ENCODE measurements around the gene TLR8.
A peak's percentile ranks its signal among the peaks of the same experiment; 100 is the strongest.
"Not testable (repeated sequence)": the region's sequence is repeated elsewhere in the genome, so short reads cannot be mapped to it uniquely, and the experiment has no call there.

Gene TLR8

DNA sequence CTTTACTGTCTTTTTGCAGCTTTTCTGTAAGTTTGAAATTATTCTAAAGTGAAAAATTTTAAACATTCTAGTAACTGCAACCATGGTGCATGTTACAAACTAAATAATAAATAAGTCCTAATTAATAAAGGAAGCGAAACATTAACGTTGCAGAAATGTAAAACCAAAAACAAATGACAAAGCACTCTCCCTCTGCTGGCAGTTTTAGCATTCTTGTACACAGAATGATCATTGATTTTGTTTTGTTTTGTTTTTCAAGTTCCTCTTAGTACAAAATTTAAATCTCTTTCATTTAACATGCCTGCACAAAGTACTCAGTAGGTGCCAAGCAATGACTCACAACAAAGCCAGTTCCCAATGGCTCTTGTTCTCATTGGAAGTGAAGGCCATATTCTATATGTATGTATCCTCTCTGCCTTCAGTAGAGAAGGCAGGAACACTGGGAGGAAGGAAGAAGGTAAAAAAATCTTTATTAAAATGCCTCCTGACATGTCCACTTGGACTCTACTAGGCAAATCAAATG lies 54.8 kb downstream of the TLR8 start:
- Histone ChIP-seq H3K36me3 (ENCODE audit: control insufficient read depth in 2 of 2, insufficient read depth in 2 of 2, low read length in 2 of 2) (no peaks in the 10 kb centered on the region), H3K4me3 (ENCODE audit: low read length in 2 of 2) (no peak overlapping the region), H3K27me3 (ENCODE audit: control insufficient read depth in 2 of 2, insufficient read depth in 2 of 2, low read length in 2 of 2) (peaks cover 0 to 4% of the 10 kb centered on the region in 2 donors), H3K9ac (ENCODE audit: low read depth in 1 of 2, low read length in 2 of 2) (no peak overlapping the region), H3K9me3 (ENCODE audit: control insufficient read depth in 2 of 2, low read length in 2 of 2) (no peaks in the 10 kb centered on the region), H3K27ac (ENCODE audit: low read depth in 2 of 2, low read length in 2 of 2) (no peak overlapping the region), H3K4me1 (ENCODE audit: control insufficient read depth in 2 of 2, insufficient read depth in 2 of 2, low read length in 2 of 2) (peaks cover 5% of the 10 kb centered on the region in 2 donors)

- Histone ChIP-seq H3K9me3 (ENCODE audit: control insufficient read depth in 2 of 2, low read length in 2 of 2) (no peaks in the 10 kb centered on the region), H3K9ac (ENCODE audit: low read depth in 1 of 2, low read length in 2 of 2) (no peak overlapping the region), H3K27ac (ENCODE audit: low read depth in 2 of 2, low read length in 2 of 2) (no peak overlapping the region), H3K36me3 (ENCODE audit: control insufficient read depth in 2 of 2, insufficient read depth in 2 of 2, low read length in 2 of 2) (no peaks in the 10 kb centered on the region), H3K27me3 (ENCODE audit: control insufficient read depth in 2 of 2, insufficient read depth in 2 of 2, low read length in 2 of 2) (peaks cover 0 to 4% of the 10 kb centered on the region in 2 donors), H3K4me1 (ENCODE audit: control insufficient read depth in 2 of 2, insufficient read depth in 2 of 2, low read length in 2 of 2) (peaks cover 2 to 4% of the 10 kb centered on the region in 2 donors), H3K4me3 (ENCODE audit: low read length in 2 of 2) (no peak overlapping the region)
These were observed 55.7 kb downstream of the TLR8 start for GRCh38 chrX:12962041-12962504.

DNA sequence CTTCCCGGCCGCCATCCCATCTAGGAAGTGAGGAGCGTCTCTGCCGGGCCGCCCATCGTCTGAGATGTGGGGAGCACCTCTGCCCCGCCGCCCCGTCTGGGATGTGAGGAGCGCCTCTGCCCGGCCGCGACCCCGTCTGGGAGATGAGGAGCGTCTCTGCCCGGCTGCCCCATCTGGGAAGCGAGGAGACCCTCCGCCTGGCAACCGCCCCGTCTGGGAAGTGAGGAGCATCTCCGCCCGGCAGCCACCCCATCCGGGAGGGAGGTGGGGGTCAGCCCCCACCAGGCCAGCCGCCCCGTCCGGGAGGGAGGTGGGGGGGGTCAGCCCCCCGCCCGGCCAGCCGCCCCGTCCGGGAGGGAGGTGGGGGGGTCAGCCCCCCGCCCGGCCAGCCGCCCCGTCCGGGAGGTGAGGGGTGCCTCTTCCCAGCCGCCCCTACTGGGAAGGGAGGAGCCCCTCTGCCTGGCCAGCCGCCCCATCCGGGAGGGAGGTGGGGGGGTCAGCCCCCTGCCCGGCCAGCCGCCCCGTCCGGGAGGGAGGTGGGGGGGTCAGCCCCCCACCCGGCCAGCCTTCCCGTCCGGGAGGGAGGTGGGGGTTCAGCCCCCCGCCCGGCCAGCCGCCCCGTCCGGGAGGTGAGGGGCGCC lies 56.9 kb downstream of the TLR8 start:
- not testable (repeated sequence) for H3K27ac ChIP-seq (ENCODE audit: low read depth in 2 of 2, low read length in 2 of 2); H3K36me3 ChIP-seq (ENCODE audit: control insufficient read depth in 2 of 2, insufficient read depth in 2 of 2, low read length in 2 of 2); H3K4me3 ChIP-seq (ENCODE audit: low read length in 2 of 2); H3K9me3 ChIP-seq (ENCODE audit: control insufficient read depth in 2 of 2, low read length in 2 of 2); H3K4me1 ChIP-seq (ENCODE audit: control insufficient read depth in 2 of 2, insufficient read depth in 2 of 2, low read length in 2 of 2); H3K27me3 ChIP-seq (ENCODE audit: control insufficient read depth in 2 of 2, insufficient read depth in 2 of 2, low read length in 2 of 2); H3K9ac ChIP-seq (ENCODE audit: low read depth in 1 of 2, low read length in 2 of 2)

DNA sequence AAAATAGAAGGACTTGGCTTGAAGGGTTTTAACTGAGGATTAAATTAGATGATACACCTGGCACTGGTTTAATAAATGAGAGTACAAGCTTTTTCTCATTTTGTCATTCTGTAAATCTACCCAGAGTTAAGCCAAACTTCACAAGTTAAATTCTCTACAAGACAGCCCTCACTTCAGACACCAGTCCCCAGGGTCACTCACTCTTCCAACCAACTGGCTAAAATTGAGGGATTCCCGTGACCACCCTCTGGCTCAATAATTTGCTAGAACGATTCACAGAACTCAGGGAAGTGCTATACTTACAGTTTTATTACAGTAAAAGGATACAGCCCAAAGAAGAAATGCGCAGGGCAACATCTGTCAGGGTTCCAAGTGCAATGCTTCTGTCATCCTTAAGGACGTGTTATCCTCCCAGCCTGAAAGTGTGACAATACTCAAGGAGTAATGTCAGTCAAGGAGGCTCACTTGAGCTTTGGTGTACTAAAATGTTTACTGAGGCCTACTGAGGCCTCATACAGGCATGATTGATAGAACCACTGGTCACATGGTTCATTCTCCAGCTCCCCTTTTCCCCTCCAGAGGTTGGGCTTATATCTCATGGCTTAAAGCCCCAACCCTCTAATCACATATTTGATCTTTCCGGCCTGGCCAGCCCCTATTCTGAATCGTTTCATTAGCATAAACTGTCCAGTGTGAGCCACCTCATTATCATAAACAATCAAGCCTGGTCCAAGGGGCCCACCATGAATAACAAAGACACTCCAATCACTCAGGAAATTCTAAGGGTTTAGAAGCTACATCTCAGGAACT lies 58.9 kb downstream of the TLR8 start:
- Histone ChIP-seq H3K27ac (ENCODE audit: low read depth in 2 of 2, low read length in 2 of 2) (no peak overlapping the region), H3K4me3 (ENCODE audit: low read length in 2 of 2) (no peak overlapping the region), H3K27me3 (ENCODE audit: control insufficient read depth in 2 of 2, insufficient read depth in 2 of 2, low read length in 2 of 2) (peaks cover 0 to 4% of the 10 kb centered on the region in 2 donors), H3K9me3 (ENCODE audit: control insufficient read depth in 2 of 2, low read length in 2 of 2) (no peaks in the 10 kb centered on the region), H3K4me1 (ENCODE audit: control insufficient read depth in 2 of 2, insufficient read depth in 2 of 2, low read length in 2 of 2) (no peaks in the 10 kb centered on the region), H3K9ac (ENCODE audit: low read depth in 1 of 2, low read length in 2 of 2) (no peak overlapping the region), H3K36me3 (ENCODE audit: control insufficient read depth in 2 of 2, insufficient read depth in 2 of 2, low read length in 2 of 2) (no peaks in the 10 kb centered on the region)

GRCh38 chrX:12966151-12966550 lies 59.7 kb downstream of the TLR8 start:
- Histone ChIP-seq H3K27ac (ENCODE audit: low read depth in 2 of 2, low read length in 2 of 2) (no peak overlapping the region), H3K36me3 (ENCODE audit: control insufficient read depth in 2 of 2, insufficient read depth in 2 of 2, low read length in 2 of 2) (no peaks in the 10 kb centered on the region), H3K9ac (ENCODE audit: low read depth in 1 of 2, low read length in 2 of 2) (no peak overlapping the region), H3K4me3 (ENCODE audit: low read length in 2 of 2) (no peak overlapping the region), H3K9me3 (ENCODE audit: control insufficient read depth in 2 of 2, low read length in 2 of 2) (no peaks in the 10 kb centered on the region), H3K4me1 (ENCODE audit: control insufficient read depth in 2 of 2, insufficient read depth in 2 of 2, low read length in 2 of 2) (peaks cover 0 to 6% of the 10 kb centered on the region in 2 donors), H3K27me3 (ENCODE audit: control insufficient read depth in 2 of 2, insufficient read depth in 2 of 2, low read length in 2 of 2) (peaks cover 0 to 4% of the 10 kb centered on the region in 2 donors)

DNA sequence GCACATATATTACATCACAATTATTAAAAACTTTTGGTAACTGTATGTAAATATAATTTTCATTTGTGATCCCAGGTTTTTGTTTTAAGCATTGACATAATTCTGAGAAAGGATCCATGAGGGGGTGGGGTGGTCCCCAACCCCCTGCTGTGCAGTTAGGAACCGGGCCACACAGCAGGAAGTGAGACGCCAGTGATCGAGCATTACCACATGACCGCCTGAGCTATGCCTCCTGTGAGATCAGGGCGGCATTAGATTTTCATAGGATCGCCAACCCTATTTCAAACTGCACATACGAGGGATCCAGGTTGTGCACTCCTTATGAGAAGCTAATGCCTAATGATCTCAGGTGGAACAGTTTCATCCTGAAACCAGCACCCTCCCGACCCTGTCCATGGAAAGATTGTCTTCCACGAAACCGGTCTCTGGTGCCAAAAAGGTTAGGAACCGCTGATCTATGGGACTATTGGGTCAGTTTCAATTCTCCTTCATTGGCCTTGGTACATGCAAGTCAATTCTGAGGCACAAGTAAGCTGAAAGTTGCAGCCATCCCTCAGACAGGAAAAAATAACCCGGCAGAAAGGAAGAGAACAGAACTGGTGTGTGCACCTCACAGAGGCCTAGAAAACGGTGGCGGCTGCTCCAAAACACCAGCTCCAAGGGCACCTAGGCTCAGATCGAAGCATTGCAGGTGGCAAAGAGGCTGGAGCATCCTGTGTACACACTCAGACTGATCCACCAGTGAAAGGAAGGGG lies 61.5 kb downstream of the TLR8 start:
- Histone ChIP-seq H3K4me1 (ENCODE audit: control insufficient read depth in 2 of 2, insufficient read depth in 2 of 2, low read length in 2 of 2) (peaks cover 0 to 10% of the 10 kb centered on the region in 2 donors), H3K27me3 (ENCODE audit: control insufficient read depth in 2 of 2, insufficient read depth in 2 of 2, low read length in 2 of 2) (peaks cover 0 to 4% of the 10 kb centered on the region in 2 donors), H3K9ac (ENCODE audit: low read depth in 1 of 2, low read length in 2 of 2) (no peak overlapping the region), H3K36me3 (ENCODE audit: control insufficient read depth in 2 of 2, insufficient read depth in 2 of 2, low read length in 2 of 2) (no peaks in the 10 kb centered on the region), H3K4me3 (ENCODE audit: low read length in 2 of 2) (no peak overlapping the region), H3K27ac (ENCODE audit: low read depth in 2 of 2, low read length in 2 of 2) (peak overlapping the region; percentile 14 to 52), H3K9me3 (ENCODE audit: control insufficient read depth in 2 of 2, low read length in 2 of 2) (no peaks in the 10 kb centered on the region)

DNA sequence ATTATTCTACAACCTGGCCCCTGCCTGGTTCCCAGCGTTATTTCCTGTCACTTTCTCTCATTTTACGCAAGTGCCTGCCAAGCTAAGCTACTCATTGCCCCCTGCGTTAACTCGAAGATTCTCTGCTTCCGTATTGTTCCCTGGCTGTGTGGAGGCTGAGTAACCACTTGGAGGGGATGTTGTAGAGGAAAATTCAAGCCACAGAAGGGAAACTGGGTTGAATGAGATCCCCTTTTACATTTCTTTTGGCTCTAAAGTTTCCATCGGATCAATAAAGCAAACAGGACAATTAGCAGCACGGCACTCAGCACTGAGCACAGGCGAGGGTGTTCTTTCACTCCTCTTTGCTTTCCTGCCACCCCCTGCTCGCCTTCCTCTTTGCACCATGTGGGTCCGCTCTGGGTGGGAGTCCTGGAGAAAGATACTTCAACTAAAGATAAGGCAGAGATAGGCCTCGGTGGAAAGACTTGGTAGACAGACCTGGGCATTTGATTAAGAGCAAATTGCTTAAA lies 64.3 kb downstream of the TLR8 start:
- peaks cover 0 to 4% of the 10 kb centered on the region in 2 donors for H3K36me3 ChIP-seq (ENCODE audit: control insufficient read depth in 2 of 2, insufficient read depth in 2 of 2, low read length in 2 of 2)
- peaks cover 0 to 20% of the 10 kb centered on the region in 2 donors for H3K4me1 ChIP-seq (ENCODE audit: control insufficient read depth in 2 of 2, insufficient read depth in 2 of 2, low read length in 2 of 2)
- H3K4me3 ChIP-seq (ENCODE audit: low read length in 2 of 2): peak overlapping the region in 1 of 2 donors; percentile 27
- no peaks in the 10 kb centered on the region for H3K27me3 ChIP-seq (ENCODE audit: control insufficient read depth in 2 of 2, insufficient read depth in 2 of 2, low read length in 2 of 2)
- H3K9me3 ChIP-seq (ENCODE audit: control insufficient read depth in 2 of 2, low read length in 2 of 2): no peaks in the 10 kb centered on the region
- H3K27ac ChIP-seq (ENCODE audit: low read depth in 2 of 2, low read length in 2 of 2): peak overlapping the region; percentile 74 to 77
- peak overlapping the region; percentile 38 to 46 for H3K9ac ChIP-seq (ENCODE audit: low read depth in 1 of 2, low read length in 2 of 2)

GRCh38 chrX:12971282-12972003 lies 65.0 kb downstream of the TLR8 start:
- Histone ChIP-seq H3K4me3 (ENCODE audit: low read length in 2 of 2) (peak overlapping the region in 1 of 2 donors; percentile 28), H3K9me3 (ENCODE audit: control insufficient read depth in 2 of 2, low read length in 2 of 2) (no peaks in the 10 kb centered on the region), H3K27me3 (ENCODE audit: control insufficient read depth in 2 of 2, insufficient read depth in 2 of 2, low read length in 2 of 2) (no peaks in the 10 kb centered on the region), H3K36me3 (ENCODE audit: control insufficient read depth in 2 of 2, insufficient read depth in 2 of 2, low read length in 2 of 2) (peaks cover 0 to 4% of the 10 kb centered on the region in 2 donors), H3K27ac (ENCODE audit: low read depth in 2 of 2, low read length in 2 of 2) (peak overlapping the region; percentile 74 to 77), H3K9ac (ENCODE audit: low read depth in 1 of 2, low read length in 2 of 2) (peak overlapping the region; percentile 38 to 46), H3K4me1 (ENCODE audit: control insufficient read depth in 2 of 2, insufficient read depth in 2 of 2, low read length in 2 of 2) (peaks cover 0 to 20% of the 10 kb centered on the region in 2 donors)

GRCh38 chrX:12972243-12972642 lies 65.8 kb downstream of the TLR8 start:
- H3K36me3 ChIP-seq (ENCODE audit: control insufficient read depth in 2 of 2, insufficient read depth in 2 of 2, low read length in 2 of 2): peaks cover 0 to 7% of the 10 kb centered on the region in 2 donors
- peak overlapping the region in 1 of 2 donors; percentile 38 for H3K4me3 ChIP-seq (ENCODE audit: low read length in 2 of 2)
- H3K27me3 ChIP-seq (ENCODE audit: control insufficient read depth in 2 of 2, insufficient read depth in 2 of 2, low read length in 2 of 2): no peaks in the 10 kb centered on the region
- peak overlapping the region; percentile 74 to 77 for H3K27ac ChIP-seq (ENCODE audit: low read depth in 2 of 2, low read length in 2 of 2)
- peaks cover 0 to 20% of the 10 kb centered on the region in 2 donors for H3K4me1 ChIP-seq (ENCODE audit: control insufficient read depth in 2 of 2, insufficient read depth in 2 of 2, low read length in 2 of 2)
- peak overlapping the region; percentile 9 to 46 for H3K9ac ChIP-seq (ENCODE audit: low read depth in 1 of 2, low read length in 2 of 2)
- H3K9me3 ChIP-seq (ENCODE audit: control insufficient read depth in 2 of 2, low read length in 2 of 2): no peaks in the 10 kb centered on the region

Data from mucosa of rectum (tissue), 2 donors.